Esophagus muscularis mucosa (tissue), 3 donors: ENCODE results near the gene SPRR2D.
"Not testable (repeated sequence)": the region's sequence is repeated elsewhere in the genome, so short reads cannot be mapped to it uniquely, and the experiment has no call there.

Source experiments
- POLR2A ChIP-seq: fragments of 450-650 bp; IDR thresholded peaks from one replicate; pipeline ENCODE4 v1.6.1; 2017; ENCODE audit warnings: antibody characterized with exemption, moderate library complexity, mild to moderate bottlenecking, low read depth
- POLR2AphosphoS5 ChIP-seq, 2 donors: sonication (generic); formaldehyde crosslinking; IDR thresholded peaks; one replicate each; pipeline ENCODE4 v1.6.1; 2017; ENCODE audit warnings: antibody characterized with exemption in 2 of 2
- TF ChIP-seq, protein P1 (sequence below), 3 experiments: fragments of 200-600 bp in 2 of 3; fragments of 450-650 bp in 1 of 3; sonication (generic) in 2 of 3; IDR thresholded peaks; one replicate each; pipeline ENCODE4 v1.5.1; 2017 to 2019; ENCODE audit warnings: antibody characterized with exemption in 3 of 3, mild to moderate bottlenecking in 2 of 3, moderate library complexity in 1 of 3

DNA sequence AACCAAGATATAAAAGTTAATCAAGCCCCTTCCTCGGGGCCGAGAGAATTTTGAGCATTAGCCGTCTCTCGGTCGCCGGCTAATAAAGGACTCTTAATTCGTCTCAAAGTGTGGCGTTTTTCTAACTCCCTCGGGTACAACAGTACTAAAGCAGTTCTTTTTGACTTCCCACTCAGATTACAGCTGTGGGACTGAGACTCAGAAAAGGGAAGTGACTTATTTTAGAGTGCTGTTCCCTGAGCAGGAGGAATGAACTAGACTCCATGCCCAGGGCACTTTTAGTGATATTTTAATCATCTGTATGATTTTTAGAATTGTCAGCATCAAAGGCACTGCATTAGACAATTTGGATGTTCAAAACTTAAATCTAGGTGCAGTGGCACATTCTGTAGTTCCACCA lies 18.6 kb downstream of the SPRR2D start:
- TF ChIP-seq, protein P1, sequence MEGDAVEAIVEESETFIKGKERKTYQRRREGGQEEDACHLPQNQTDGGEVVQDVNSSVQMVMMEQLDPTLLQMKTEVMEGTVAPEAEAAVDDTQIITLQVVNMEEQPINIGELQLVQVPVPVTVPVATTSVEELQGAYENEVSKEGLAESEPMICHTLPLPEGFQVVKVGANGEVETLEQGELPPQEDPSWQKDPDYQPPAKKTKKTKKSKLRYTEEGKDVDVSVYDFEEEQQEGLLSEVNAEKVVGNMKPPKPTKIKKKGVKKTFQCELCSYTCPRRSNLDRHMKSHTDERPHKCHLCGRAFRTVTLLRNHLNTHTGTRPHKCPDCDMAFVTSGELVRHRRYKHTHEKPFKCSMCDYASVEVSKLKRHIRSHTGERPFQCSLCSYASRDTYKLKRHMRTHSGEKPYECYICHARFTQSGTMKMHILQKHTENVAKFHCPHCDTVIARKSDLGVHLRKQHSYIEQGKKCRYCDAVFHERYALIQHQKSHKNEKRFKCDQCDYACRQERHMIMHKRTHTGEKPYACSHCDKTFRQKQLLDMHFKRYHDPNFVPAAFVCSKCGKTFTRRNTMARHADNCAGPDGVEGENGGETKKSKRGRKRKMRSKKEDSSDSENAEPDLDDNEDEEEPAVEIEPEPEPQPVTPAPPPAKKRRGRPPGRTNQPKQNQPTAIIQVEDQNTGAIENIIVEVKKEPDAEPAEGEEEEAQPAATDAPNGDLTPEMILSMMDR (IDR thresholded peaks at IDR 0.05): not testable (repeated sequence)
- TF ChIP-seq POLR2A; POLR2AphosphoS5 (IDR thresholded peaks at IDR 0.05): not testable (repeated sequence)
